HepG2 (cell line): ENCODE results near the gene TK1. TPM values are rescaled to one million over a fixed set of nuclear protein-coding genes. Genes with fewer than 3 reads are reported as not detected.
A peak's percentile ranks its signal among the peaks of the same experiment; 100 is the strongest.

ENCODE experiments used
- ATF7 ChIP-seq, 2 experiments: fragments of 450-650 bp in 1 of 2; sonication (generic) in 1 of 2; formaldehyde crosslinking in 1 of 2; IDR thresholded peaks; 2 replicates each; pipeline versions ENCODE4 v1.4.0 to v1.6.1; 2016 to 2020; ENCODE audit warnings: antibody characterized with exemption in 1 of 2, mild to moderate bottlenecking in 1 of 2, missing genetic modification reagents in 1 of 2
- HOXA3 ChIP-seq: sonication (generic); formaldehyde crosslinking; IDR thresholded peaks from 2 replicates; pipeline ENCODE4 v1.5.0; 2020; ENCODE audit warnings: missing genetic modification reagents
- MBD4 ChIP-seq: IDR thresholded peaks from 2 replicates; pipeline ENCODE4 v1.6.1; 2012; ENCODE audit warnings: low read length, inconsistent platforms, borderline replicate concordance
- MTF2 ChIP-seq: sonication (generic); formaldehyde crosslinking; IDR thresholded peaks from 2 replicates; pipeline ENCODE4 v1.5.0; 2020; ENCODE audit warnings: missing genetic modification reagents, borderline replicate concordance
- MXI1 ChIP-seq: IDR thresholded peaks from 3 replicates; pipeline ENCODE4 v1.6.1; 2012; ENCODE audit warnings: low read depth, low read length, inconsistent platforms, borderline replicate concordance
- RORA ChIP-seq: sonication (generic); formaldehyde crosslinking; IDR thresholded peaks from 2 replicates; pipeline ENCODE4 v1.5.0; 2020; ENCODE audit warnings: mild to moderate bottlenecking, missing genetic modification reagents, moderate library complexity
- SALL1 ChIP-seq: sonication (generic); formaldehyde crosslinking; IDR thresholded peaks from 2 replicates; pipeline ENCODE4 v1.8.0; 2022; ENCODE audit warnings: mild to moderate bottlenecking, missing genetic modification reagents
- TAF15 ChIP-seq: fragments of 200-400 bp; formaldehyde crosslinking; IDR thresholded peaks from one replicate; pipeline ENCODE4 v1.6.1; 2018; ENCODE audit warnings: mild to moderate bottlenecking, low read depth, low read length; ENCODE audit not compliant: poor library complexity, severe bottlenecking
- ZNF598 ChIP-seq: sonication (generic); formaldehyde crosslinking; IDR thresholded peaks from 2 replicates; pipeline ENCODE4 v1.5.1; 2020; ENCODE audit warnings: mild to moderate bottlenecking, missing genetic modification reagents, borderline replicate concordance
- ZSCAN20 ChIP-seq: sonication (generic); formaldehyde crosslinking; IDR thresholded peaks from 2 replicates; pipeline ENCODE4 v1.4.0; 2020; ENCODE audit warnings: missing genetic modification reagents, mild to moderate bottlenecking, borderline replicate concordance
- polyA plus RNA-seq, 8 experiments: library from polyadenylated mRNA; depleted of rRNA in 3 of 8; stranded (reverse) in 7 of 8; unstranded in 1 of 8; fragments of >200 nt; fragmentation: Illumina TruSeq in 4 of 8; extraction: Trizol in 4 of 8; gene quantifications; 2 replicates each; pipeline versions ENCODE4 v1.2.1 to v1.2.3, GENCODE V29; 2011 to 2016; ENCODE audit warnings: low read depth in 4 of 8, missing spikeins in 1 of 8, mixed read lengths in 1 of 8; ENCODE audit not compliant: insufficient read depth in 1 of 8
- total RNA-seq, 5 experiments: library from RNA; depleted of rRNA; stranded (reverse); fragments of >200 nt; fragmentation: Illumina TruSeq; extraction: Trizol; gene quantifications; 2 replicates each; pipeline ENCODE4 v1.2.3, GENCODE V29; 2016; ENCODE audit warnings: low read depth in 1 of 5
- TF ChIP-seq, protein P1 (sequence below): sonication (generic); formaldehyde crosslinking; IDR thresholded peaks from 2 replicates; pipeline ENCODE4 v1.4.0; 2020; ENCODE audit warnings: missing genetic modification reagents, borderline replicate concordance
- TF ChIP-seq, protein P2 (sequence below): sonication (generic); formaldehyde crosslinking; IDR thresholded peaks from 2 replicates; pipeline ENCODE4 v1.5.1; 2020; ENCODE audit warnings: missing genetic modification reagents, mild to moderate bottlenecking, borderline replicate concordance
- TF ChIP-seq, protein P3 (sequence below): IDR thresholded peaks from 2 replicates; pipeline ENCODE4 v1.6.1; 2016; ENCODE audit warnings: missing biosample characterization, missing genetic modification reagents, low read depth
- TF ChIP-seq, protein P4 (sequence below): sonication (generic); formaldehyde crosslinking; IDR thresholded peaks from 2 replicates; pipeline ENCODE4 v1.5.1; 2020; ENCODE audit warnings: missing genetic modification reagents, mild to moderate bottlenecking, borderline replicate concordance

Gene TK1
- total and polyA plus RNA-seq, 2 of the 13 experiments (the other 11 are each of a cell fraction or from before 2014, with no cell fraction given): 45.0 to 96.0 TPM

DNA sequence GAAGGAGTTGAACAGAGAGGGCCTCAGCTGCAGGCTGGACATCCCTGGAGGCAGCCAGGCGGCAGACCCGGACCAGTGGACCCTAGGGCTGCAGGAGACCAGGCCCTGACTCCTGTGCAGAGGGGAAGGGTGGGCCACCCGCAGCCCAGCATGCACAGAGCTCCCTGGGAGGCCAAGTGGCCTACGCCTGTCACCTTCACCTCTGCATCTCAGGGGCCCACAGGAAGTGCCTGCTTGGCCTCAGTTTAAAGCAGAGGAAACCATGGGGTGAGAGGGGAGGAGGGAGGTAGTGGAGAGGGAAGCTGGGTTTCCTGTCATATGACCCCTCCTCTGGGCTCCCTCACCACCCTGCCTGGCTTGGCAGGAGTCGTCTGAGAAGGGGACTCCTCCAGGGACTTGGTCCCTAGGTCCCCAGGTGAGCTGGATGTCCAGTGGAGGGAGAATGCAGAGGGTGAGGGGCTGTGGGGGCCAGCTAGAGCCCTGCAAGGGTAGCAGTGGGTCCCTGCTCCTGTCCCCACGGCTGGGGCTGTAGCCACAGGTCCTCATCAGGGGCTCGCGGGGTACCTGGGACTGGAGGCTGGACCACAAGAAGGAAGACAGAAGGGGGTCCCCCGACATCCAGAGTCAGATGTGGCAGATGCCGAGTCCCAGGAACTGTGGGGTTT lies 56.3 kb downstream of the TK1 start, which contains the start of gene TMC8 (continued):
- TF ChIP-seq MXI1 (peak; percentile 29; the same call in 1 of the 3 replicates), ZSCAN20 (no peak), MTF2 (CRISPR knock-in tag) (no peak), HOXA3 (CRISPR knock-in tag) (peak; percentile 74; the same call in 1 of the 2 replicates), TAF15 (no peak), MBD4 (no peak), ZNF598 (CRISPR knock-in tag) (no peak; the same call in 1 of the 2 replicates), RORA (no peak), SALL1 (CRISPR knock-in tag) (peak; percentile 83), ATF7 (IDR thresholded peaks at IDR 0.05) (no peak), ATF7 (CRISPR knock-in tag; IDR thresholded peaks at IDR 0.05) (no peak)
- TF ChIP-seq, protein P1, sequence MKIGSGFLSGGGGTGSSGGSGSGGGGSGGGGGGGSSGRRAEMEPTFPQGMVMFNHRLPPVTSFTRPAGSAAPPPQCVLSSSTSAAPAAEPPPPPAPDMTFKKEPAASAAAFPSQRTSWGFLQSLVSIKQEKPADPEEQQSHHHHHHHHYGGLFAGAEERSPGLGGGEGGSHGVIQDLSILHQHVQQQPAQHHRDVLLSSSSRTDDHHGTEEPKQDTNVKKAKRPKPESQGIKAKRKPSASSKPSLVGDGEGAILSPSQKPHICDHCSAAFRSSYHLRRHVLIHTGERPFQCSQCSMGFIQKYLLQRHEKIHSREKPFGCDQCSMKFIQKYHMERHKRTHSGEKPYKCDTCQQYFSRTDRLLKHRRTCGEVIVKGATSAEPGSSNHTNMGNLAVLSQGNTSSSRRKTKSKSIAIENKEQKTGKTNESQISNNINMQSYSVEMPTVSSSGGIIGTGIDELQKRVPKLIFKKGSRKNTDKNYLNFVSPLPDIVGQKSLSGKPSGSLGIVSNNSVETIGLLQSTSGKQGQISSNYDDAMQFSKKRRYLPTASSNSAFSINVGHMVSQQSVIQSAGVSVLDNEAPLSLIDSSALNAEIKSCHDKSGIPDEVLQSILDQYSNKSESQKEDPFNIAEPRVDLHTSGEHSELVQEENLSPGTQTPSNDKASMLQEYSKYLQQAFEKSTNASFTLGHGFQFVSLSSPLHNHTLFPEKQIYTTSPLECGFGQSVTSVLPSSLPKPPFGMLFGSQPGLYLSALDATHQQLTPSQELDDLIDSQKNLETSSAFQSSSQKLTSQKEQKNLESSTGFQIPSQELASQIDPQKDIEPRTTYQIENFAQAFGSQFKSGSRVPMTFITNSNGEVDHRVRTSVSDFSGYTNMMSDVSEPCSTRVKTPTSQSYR (CRISPR knock-in tag): no peak
- TF ChIP-seq, protein P2, sequence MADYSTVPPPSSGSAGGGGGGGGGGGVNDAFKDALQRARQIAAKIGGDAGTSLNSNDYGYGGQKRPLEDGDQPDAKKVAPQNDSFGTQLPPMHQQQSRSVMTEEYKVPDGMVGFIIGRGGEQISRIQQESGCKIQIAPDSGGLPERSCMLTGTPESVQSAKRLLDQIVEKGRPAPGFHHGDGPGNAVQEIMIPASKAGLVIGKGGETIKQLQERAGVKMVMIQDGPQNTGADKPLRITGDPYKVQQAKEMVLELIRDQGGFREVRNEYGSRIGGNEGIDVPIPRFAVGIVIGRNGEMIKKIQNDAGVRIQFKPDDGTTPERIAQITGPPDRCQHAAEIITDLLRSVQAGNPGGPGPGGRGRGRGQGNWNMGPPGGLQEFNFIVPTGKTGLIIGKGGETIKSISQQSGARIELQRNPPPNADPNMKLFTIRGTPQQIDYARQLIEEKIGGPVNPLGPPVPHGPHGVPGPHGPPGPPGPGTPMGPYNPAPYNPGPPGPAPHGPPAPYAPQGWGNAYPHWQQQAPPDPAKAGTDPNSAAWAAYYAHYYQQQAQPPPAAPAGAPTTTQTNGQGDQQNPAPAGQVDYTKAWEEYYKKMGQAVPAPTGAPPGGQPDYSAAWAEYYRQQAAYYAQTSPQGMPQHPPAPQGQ: no peak
- TF ChIP-seq, protein P3, sequence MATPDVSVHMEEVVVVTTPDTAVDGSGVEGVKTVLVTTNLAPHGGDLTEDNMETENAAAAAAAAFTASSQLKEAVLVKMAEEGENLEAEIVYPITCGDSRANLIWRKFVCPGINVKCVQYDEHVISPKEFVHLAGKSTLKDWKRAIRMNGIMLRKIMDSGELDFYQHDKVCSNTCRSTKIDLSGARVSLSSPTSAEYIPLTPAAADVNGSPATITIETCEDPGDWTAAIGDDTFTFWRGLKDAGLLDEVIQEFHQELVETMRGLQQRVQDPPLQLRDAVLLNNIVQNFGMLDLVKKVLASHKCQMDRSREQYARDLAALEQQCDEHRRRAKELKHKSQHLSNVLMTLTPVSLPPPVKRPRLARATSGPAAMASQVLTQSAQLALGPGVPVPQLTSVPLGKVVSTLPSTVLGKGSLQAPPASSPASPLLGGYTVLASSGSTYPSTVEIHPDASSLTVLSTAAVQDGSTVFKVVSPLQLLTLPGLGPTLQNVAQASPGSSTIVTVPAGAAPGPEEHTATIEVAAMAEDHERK (CRISPR knock-in tag): no peak
- TF ChIP-seq, protein P4, sequence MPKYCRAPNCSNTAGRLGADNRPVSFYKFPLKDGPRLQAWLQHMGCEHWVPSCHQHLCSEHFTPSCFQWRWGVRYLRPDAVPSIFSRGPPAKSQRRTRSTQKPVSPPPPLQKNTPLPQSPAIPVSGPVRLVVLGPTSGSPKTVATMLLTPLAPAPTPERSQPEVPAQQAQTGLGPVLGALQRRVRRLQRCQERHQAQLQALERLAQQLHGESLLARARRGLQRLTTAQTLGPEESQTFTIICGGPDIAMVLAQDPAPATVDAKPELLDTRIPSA (CRISPR knock-in tag): no peak
